ENCODE results near the gene MAP2K5. TPM values are rescaled to one million over a fixed set of nuclear protein-coding genes. Genes with fewer than 3 reads are reported as not detected.
A peak's percentile ranks its signal among the peaks of the same experiment; 100 is the strongest.

The MAP2K5 gene
- total RNA-seq, 1 donor = 7.3 TPM

- Histone ChIP-seq H3K27me3 (ENCODE audit: insufficient read depth, low read length) (peaks cover 56% of the 10 kb centered on the region), H3K4me3 (ENCODE audit: low read length) (peak overlapping the region; percentile 9), H3K9me3 (ENCODE audit: low read depth, low read length) (no peaks in the 10 kb centered on the region), H3K4me1 (ENCODE audit: insufficient read depth, low read length) (peaks cover 63% of the 10 kb centered on the region)
Observed at GRCh38 chr15:67835297-67836133, 293.0 kb downstream of the MAP2K5 start.

GRCh38 chr15:67836134-67836455 is 293.6 kb downstream of the MAP2K5 start:
- Histone ChIP-seq H3K4me1 (ENCODE audit: insufficient read depth, low read length) (peaks cover 68% of the 10 kb centered on the region), H3K4me3 (ENCODE audit: low read length) (peak overlapping the region; percentile 9), H3K9me3 (ENCODE audit: low read depth, low read length) (no peaks in the 10 kb centered on the region), H3K27me3 (ENCODE audit: insufficient read depth, low read length) (peaks cover 51% of the 10 kb centered on the region)

- Histone ChIP-seq H3K9me3 (ENCODE audit: low read depth, low read length) (no peaks in the 10 kb centered on the region), H3K4me3 (ENCODE audit: low read length) (no peak overlapping the region), H3K27me3 (ENCODE audit: insufficient read depth, low read length) (peaks cover 47% of the 10 kb centered on the region), H3K4me1 (ENCODE audit: insufficient read depth, low read length) (peaks cover 72% of the 10 kb centered on the region)
Observed at GRCh38 chr15:67836477-67836876, 294.0 kb downstream of the MAP2K5 start.

- Histone ChIP-seq H3K9me3 (ENCODE audit: low read depth, low read length) (no peaks in the 10 kb centered on the region), H3K4me1 (ENCODE audit: insufficient read depth, low read length) (peaks cover 74% of the 10 kb centered on the region), H3K27me3 (ENCODE audit: insufficient read depth, low read length) (peaks cover 44% of the 10 kb centered on the region), H3K4me3 (ENCODE audit: low read length) (no peak overlapping the region)
Observed at GRCh38 chr15:67836955-67837354, 294.5 kb downstream of the MAP2K5 start.

GRCh38 chr15:67838789-67839332 is 296.4 kb downstream of the MAP2K5 start:
- H3K9me3 ChIP-seq (ENCODE audit: low read depth, low read length) = no peaks in the 10 kb centered on the region
- peaks cover 25% of the 10 kb centered on the region for H3K27me3 ChIP-seq (ENCODE audit: insufficient read depth, low read length)
- H3K4me3 ChIP-seq (ENCODE audit: low read length) = peak overlapping the region; percentile 69
- peaks cover 59% of the 10 kb centered on the region for H3K4me1 ChIP-seq (ENCODE audit: insufficient read depth, low read length)

- H3K4me1 ChIP-seq (ENCODE audit: insufficient read depth, low read length) = peaks cover 52% of the 10 kb centered on the region
- no peaks in the 10 kb centered on the region for H3K9me3 ChIP-seq (ENCODE audit: low read depth, low read length)
- H3K27me3 ChIP-seq (ENCODE audit: insufficient read depth, low read length) = peaks cover 18% of the 10 kb centered on the region
- peak overlapping the region; percentile 69 for H3K4me3 ChIP-seq (ENCODE audit: low read length)
Observed at GRCh38 chr15:67839499-67839928, 297.0 kb downstream of the MAP2K5 start.

- Histone ChIP-seq H3K9me3 (ENCODE audit: low read depth, low read length) (no peaks in the 10 kb centered on the region), H3K4me3 (ENCODE audit: low read length) (peak within 1 kb of the TSS; percentile 69), H3K4me1 (ENCODE audit: insufficient read depth, low read length) (peaks cover 46% of the 10 kb centered on the region), H3K27me3 (ENCODE audit: insufficient read depth, low read length) (peaks cover 12% of the 10 kb centered on the region)
Observed at GRCh38 chr15:67839929-67840748, 297.6 kb downstream of the MAP2K5 start, which contains the start of gene RNU6-1. Gene RNU6-1, minus strand, starts transcription at chr15:67840045.

- Histone ChIP-seq H3K4me1 (ENCODE audit: insufficient read depth, low read length) (peaks cover 38% of the 10 kb centered on the region), H3K27me3 (ENCODE audit: insufficient read depth, low read length) (peaks cover 4% of the 10 kb centered on the region), H3K4me3 (ENCODE audit: low read length) (peak overlapping the region; percentile 69), H3K9me3 (ENCODE audit: low read depth, low read length) (no peaks in the 10 kb centered on the region)
Observed at GRCh38 chr15:67840749-67841512, 298.4 kb downstream of the MAP2K5 start.

- H3K4me1 ChIP-seq (ENCODE audit: insufficient read depth, low read length) = peaks cover 33% of the 10 kb centered on the region
- H3K4me3 ChIP-seq (ENCODE audit: low read length) = peak overlapping the region; percentile 69
- no peaks in the 10 kb centered on the region for H3K9me3 ChIP-seq (ENCODE audit: low read depth, low read length)
- no peaks in the 10 kb centered on the region for H3K27me3 ChIP-seq (ENCODE audit: insufficient read depth, low read length)
Observed at GRCh38 chr15:67841513-67841762, 298.9 kb downstream of the MAP2K5 start.

GRCh38 chr15:67843092-67843501 is 300.6 kb downstream of the MAP2K5 start:
- Histone ChIP-seq H3K9me3 (ENCODE audit: low read depth, low read length) (no peaks in the 10 kb centered on the region), H3K27me3 (ENCODE audit: insufficient read depth, low read length) (no peaks in the 10 kb centered on the region), H3K4me1 (ENCODE audit: insufficient read depth, low read length) (peaks cover 23% of the 10 kb centered on the region), H3K4me3 (ENCODE audit: low read length) (no peak overlapping the region)

- H3K27me3 ChIP-seq (ENCODE audit: insufficient read depth, low read length) = no peaks in the 10 kb centered on the region
Observed at GRCh38 chr15:67843571-67844387, 301.3 kb downstream of the MAP2K5 start.

GRCh38 chr15:67845974-67846373 is 303.5 kb downstream of the MAP2K5 start:
- H3K9me3 ChIP-seq (ENCODE audit: low read depth, low read length) = no peaks in the 10 kb centered on the region
- H3K27me3 ChIP-seq (ENCODE audit: insufficient read depth, low read length) = peaks cover 5% of the 10 kb centered on the region
- H3K4me1 ChIP-seq (ENCODE audit: insufficient read depth, low read length) = peaks cover 17% of the 10 kb centered on the region
- H3K4me3 ChIP-seq (ENCODE audit: low read length) = no peak overlapping the region

More at GRCh38 chr15:67843571-67844387, 301.3 kb downstream of the MAP2K5 start:
- Histone ChIP-seq H3K4me1 (ENCODE audit: insufficient read depth, low read length) (peaks cover 16% of the 10 kb centered on the region), H3K4me3 (ENCODE audit: low read length) (no peak overlapping the region), H3K9me3 (ENCODE audit: low read depth, low read length) (no peaks in the 10 kb centered on the region)

GRCh38 chr15:67849538-67849937 is 307.0 kb downstream of the MAP2K5 start:
- Histone ChIP-seq H3K4me1 (ENCODE audit: insufficient read depth, low read length) (peaks cover 12% of the 10 kb centered on the region), H3K9me3 (ENCODE audit: low read depth, low read length) (no peaks in the 10 kb centered on the region), H3K4me3 (ENCODE audit: low read length) (no peak overlapping the region), H3K27me3 (ENCODE audit: insufficient read depth, low read length) (peaks cover 5% of the 10 kb centered on the region)

GRCh38 chr15:67850336-67850735 is 307.8 kb downstream of the MAP2K5 start:
- Histone ChIP-seq H3K4me3 (ENCODE audit: low read length) (no peak overlapping the region), H3K27me3 (ENCODE audit: insufficient read depth, low read length) (peaks cover 5% of the 10 kb centered on the region)

More at GRCh38 chr15:67850336-67850735, 307.8 kb downstream of the MAP2K5 start:
- peaks cover 12% of the 10 kb centered on the region for H3K4me1 ChIP-seq (ENCODE audit: insufficient read depth, low read length)
- H3K9me3 ChIP-seq (ENCODE audit: low read depth, low read length) = no peaks in the 10 kb centered on the region

All from mononuclear cell (primary cell).